ENCODE data around the gene CHST14. TPM values are rescaled to one million over a fixed set of nuclear protein-coding genes. Genes with fewer than 3 reads are reported as not detected.

Gene CHST14
- polyA plus RNA-seq, 1 of the 3 experiments (the other 2 are of a cell fraction), result 43.2 TPM

DNA sequence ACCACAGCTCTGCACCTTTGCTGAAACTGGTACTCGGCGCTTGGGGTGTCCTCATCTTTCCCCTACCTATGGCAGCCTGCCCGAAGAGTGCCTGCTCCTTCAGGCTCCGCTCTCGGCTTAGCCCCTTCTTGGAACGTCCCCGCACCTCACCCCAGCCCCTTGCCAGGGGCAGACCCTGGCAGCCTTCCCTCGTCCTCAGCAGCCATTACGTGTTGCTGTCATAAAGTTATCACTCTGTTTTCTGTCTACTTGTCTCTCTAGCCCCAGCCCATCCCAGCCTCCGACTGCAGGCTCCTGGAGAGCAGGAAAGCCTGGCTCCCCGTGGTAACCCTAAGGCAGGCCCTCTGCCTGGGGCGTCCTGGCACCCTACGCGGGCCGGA, 35.1 kb upstream of the CHST14 start:
- Histone ChIP-seq H3K79me2 (ENCODE audit: insufficient read depth) (no peaks in the 10 kb centered on the region), H3K9me2 (no peaks in the 10 kb centered on the region), H3K4me1 (ENCODE audit: control insufficient read depth in 1 of 2, insufficient read depth in 2 of 2, low read depth in 1 of 2, low read length in 1 of 2) (peaks cover 6 to 28% of the 10 kb centered on the region in 2 experiments; a peak in 2 of 4 replicates), H2AFZ (ENCODE audit: low read depth) (peak overlapping the region; percentile 63; the same call in 1 of the 2 replicates), H3K36me3 (replicated peaks in 1 of 2; ENCODE audit: control insufficient read depth in 1 of 2, insufficient read depth in 2 of 2, low read length in 1 of 2) (no peaks in the 10 kb centered on the region), H3K27me3 (ENCODE audit: insufficient read depth) (no peaks in the 10 kb centered on the region; the same call in none of the 2 replicates), H3F3A (replicated peaks; ENCODE audit: insufficient read depth) (no peaks in the 10 kb centered on the region), H3K27ac (ENCODE audit: low read depth in 2 of 2, low read length in 1 of 2) (no peak overlapping the region; a peak in 1 of 4 replicates), H3K9me3 (no peaks in the 10 kb centered on the region), H3K4me2 (peak overlapping the region; percentile 84), H3K9ac (0 out of 2 replicates have a peak overlapping the region, but pooled peaks have one; percentile 21), H4K20me1 (ENCODE audit: insufficient read depth) (no peaks in the 10 kb centered on the region), H3K4me3 (ENCODE audit: low read depth in 2 of 2, low read length in 1 of 2) (peak overlapping the region; percentile 48 to 54; a peak in 3 of 4 replicates)
- 0 out of 2 replicates have a peak, but pooled peaks have one; percentile 2 for TF ChIP-seq FOXJ3 (CRISPR knock-in tag; IDR thresholded peaks at IDR 0.05)
- no peak for TF ChIP-seq MXI1 (IDR thresholded peaks at IDR 0.05; ENCODE audit: low read depth, low read length)
- POLR2A ChIA-PET, result interaction anchor here (0.5 kb wide), 1 partner anchor 257 kb away, joined by 5 read pairs; no protein-coding TSS in a partner anchor
- whole genome bisulfite sequencing (ENCODE audit: low lambda C conversion rate), result 55% methylated on average over 15 of the region's 15 CpGs
- no peak for DNase-seq
- CTCF ChIA-PET, result interaction anchor here (0.8 to 2.3 kb wide), 6 partner anchors 14 to 157 kb away, joined by 3 to 10 read pairs (median 4); no protein-coding TSS in a partner anchor

DNA sequence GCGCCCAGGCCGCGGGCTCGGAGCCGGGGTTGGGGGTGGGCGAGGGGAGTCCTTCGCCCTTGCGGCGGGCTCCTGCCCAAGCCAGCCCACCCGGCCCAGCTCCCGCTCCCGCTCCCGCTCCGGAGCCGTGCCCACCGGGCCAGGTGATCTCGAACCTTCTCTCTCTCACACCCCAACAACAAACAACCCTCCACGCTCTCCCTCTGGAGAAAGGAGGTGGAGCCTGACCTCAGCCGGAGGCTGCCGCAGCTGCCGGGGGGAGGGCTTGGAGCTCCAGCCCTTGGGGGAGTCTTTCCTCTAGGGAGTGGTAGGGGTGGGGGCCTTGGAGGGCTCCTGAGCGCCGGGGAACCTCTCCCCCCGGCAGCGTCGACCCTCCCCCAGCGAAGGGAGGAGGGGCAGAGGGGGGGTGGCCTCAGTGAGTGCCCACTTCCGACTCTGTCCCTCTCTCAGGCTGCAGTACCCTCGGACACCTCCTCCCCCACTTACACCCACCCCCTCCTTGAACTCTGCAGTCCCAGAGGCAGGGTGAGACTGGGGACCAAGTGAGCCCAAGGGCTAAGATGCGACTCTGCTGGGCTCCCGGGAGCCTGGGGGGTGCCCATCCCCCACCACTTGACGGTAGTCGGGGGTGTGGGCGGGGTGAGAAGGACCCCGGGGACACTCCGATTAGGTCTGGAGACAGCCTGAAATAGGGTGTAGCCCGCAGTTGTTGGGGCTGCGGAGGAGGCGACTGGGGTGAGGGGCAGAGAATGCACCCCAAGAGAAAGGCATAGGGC, 34.5 kb upstream of the CHST14 start:
- no peaks in the 10 kb centered on the region; the same call in none of the 2 replicates for H3K27me3 ChIP-seq (ENCODE audit: insufficient read depth)
- peak overlapping the region in 1 of 2 experiments; percentile 28; a peak in 1 of 4 replicates for H3K27ac ChIP-seq (ENCODE audit: low read depth in 2 of 2, low read length in 1 of 2)
- H3F3A ChIP-seq (replicated peaks; ENCODE audit: insufficient read depth), result no peaks in the 10 kb centered on the region
- POLR2A ChIA-PET, result interaction anchor here (0.5 kb wide), 1 partner anchor 257 kb away, joined by 5 read pairs; no protein-coding TSS in a partner anchor
- peak overlapping the region; percentile 63; the same call in 1 of the 2 replicates for H2AFZ ChIP-seq (ENCODE audit: low read depth)
- H3K4me3 ChIP-seq (ENCODE audit: low read depth in 2 of 2, low read length in 1 of 2), result peak overlapping the region; percentile 48 to 54
- no peaks in the 10 kb centered on the region for H3K36me3 ChIP-seq (replicated peaks in 1 of 2; ENCODE audit: control insufficient read depth in 1 of 2, insufficient read depth in 2 of 2, low read length in 1 of 2)
- DNase-seq, result peak; percentile 82
- 19% methylated on average over 12 of the region's 39 CpGs for WGBS (ENCODE audit: low lambda C conversion rate)
- H3K9me2 ChIP-seq, result no peaks in the 10 kb centered on the region
- no peaks in the 10 kb centered on the region for H3K79me2 ChIP-seq (ENCODE audit: insufficient read depth)
- no peaks in the 10 kb centered on the region for H3K9me3 ChIP-seq
- H3K9ac ChIP-seq, result peak overlapping the region; percentile 21; the same call in 1 of the 2 replicates
- peak overlapping the region; percentile 84 for H3K4me2 ChIP-seq
- H4K20me1 ChIP-seq (ENCODE audit: insufficient read depth), result no peaks in the 10 kb centered on the region
- TF ChIP-seq RAD21 (IDR thresholded peaks at IDR 0.05; ENCODE audit: low read length) (no peak), YY1 (IDR thresholded peaks at IDR 0.05; ENCODE audit: low read depth) (no peak), SMC3 (IDR thresholded peaks at IDR 0.05; ENCODE audit: low read depth, low read length) (no peak), NRF1 (IDR thresholded peaks at IDR 0.05; ENCODE audit: low read depth, low read length) (no peak), RCOR1 (IDR thresholded peaks at IDR 0.05; ENCODE audit: low read length) (no peak), TAF1 (IDR thresholded peaks at IDR 0.05; ENCODE audit: borderline replicate concordance, low read depth, low read length) (no peak), GATA2 (CRISPR knock-in tag; IDR thresholded peaks at IDR 0.05) (no peak), TEAD4 (IDR thresholded peaks at IDR 0.05; ENCODE audit: borderline replicate concordance, insufficient read depth) (no peak), FOXJ3 (CRISPR knock-in tag; IDR thresholded peaks at IDR 0.05) (no peak), FOXM1 (IDR thresholded peaks at IDR 0.05; ENCODE audit: low read depth) (no peak), RXRA (IDR thresholded peaks at IDR 0.05; ENCODE audit: borderline replicate concordance, low read depth) (no peak), POLR2AphosphoS5 (IDR thresholded peaks at IDR 0.05; ENCODE audit: low read depth, low read length) (no peak), MXI1 (IDR thresholded peaks at IDR 0.05; ENCODE audit: low read depth, low read length) (no peak), GABPA (IDR thresholded peaks at IDR 0.05; ENCODE audit: low read depth) (no peak)
- TF ChIP-seq, protein P1, sequence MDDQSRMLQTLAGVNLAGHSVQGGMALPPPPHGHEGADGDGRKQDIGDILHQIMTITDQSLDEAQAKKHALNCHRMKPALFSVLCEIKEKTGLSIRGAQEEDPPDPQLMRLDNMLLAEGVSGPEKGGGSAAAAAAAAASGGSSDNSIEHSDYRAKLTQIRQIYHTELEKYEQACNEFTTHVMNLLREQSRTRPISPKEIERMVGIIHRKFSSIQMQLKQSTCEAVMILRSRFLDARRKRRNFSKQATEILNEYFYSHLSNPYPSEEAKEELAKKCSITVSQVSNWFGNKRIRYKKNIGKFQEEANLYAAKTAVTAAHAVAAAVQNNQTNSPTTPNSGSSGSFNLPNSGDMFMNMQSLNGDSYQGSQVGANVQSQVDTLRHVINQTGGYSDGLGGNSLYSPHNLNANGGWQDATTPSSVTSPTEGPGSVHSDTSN (IDR thresholded peaks at IDR 0.05), result no peak
- TF ChIP-seq, protein P2, sequence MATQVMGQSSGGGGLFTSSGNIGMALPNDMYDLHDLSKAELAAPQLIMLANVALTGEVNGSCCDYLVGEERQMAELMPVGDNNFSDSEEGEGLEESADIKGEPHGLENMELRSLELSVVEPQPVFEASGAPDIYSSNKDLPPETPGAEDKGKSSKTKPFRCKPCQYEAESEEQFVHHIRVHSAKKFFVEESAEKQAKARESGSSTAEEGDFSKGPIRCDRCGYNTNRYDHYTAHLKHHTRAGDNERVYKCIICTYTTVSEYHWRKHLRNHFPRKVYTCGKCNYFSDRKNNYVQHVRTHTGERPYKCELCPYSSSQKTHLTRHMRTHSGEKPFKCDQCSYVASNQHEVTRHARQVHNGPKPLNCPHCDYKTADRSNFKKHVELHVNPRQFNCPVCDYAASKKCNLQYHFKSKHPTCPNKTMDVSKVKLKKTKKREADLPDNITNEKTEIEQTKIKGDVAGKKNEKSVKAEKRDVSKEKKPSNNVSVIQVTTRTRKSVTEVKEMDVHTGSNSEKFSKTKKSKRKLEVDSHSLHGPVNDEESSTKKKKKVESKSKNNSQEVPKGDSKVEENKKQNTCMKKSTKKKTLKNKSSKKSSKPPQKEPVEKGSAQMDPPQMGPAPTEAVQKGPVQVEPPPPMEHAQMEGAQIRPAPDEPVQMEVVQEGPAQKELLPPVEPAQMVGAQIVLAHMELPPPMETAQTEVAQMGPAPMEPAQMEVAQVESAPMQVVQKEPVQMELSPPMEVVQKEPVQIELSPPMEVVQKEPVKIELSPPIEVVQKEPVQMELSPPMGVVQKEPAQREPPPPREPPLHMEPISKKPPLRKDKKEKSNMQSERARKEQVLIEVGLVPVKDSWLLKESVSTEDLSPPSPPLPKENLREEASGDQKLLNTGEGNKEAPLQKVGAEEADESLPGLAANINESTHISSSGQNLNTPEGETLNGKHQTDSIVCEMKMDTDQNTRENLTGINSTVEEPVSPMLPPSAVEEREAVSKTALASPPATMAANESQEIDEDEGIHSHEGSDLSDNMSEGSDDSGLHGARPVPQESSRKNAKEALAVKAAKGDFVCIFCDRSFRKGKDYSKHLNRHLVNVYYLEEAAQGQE (IDR thresholded peaks at IDR 0.05; ENCODE audit: low read depth, low read length), result no peak
- TF ChIP-seq, protein P3, sequence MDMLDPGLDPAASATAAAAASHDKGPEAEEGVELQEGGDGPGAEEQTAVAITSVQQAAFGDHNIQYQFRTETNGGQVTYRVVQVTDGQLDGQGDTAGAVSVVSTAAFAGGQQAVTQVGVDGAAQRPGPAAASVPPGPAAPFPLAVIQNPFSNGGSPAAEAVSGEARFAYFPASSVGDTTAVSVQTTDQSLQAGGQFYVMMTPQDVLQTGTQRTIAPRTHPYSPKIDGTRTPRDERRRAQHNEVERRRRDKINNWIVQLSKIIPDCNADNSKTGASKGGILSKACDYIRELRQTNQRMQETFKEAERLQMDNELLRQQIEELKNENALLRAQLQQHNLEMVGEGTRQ (IDR thresholded peaks at IDR 0.05; ENCODE audit: borderline replicate concordance, low read depth, low read length), result no peak
- TF ChIP-seq, protein P4, sequence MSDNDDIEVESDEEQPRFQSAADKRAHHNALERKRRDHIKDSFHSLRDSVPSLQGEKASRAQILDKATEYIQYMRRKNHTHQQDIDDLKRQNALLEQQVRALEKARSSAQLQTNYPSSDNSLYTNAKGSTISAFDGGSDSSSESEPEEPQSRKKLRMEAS (IDR thresholded peaks at IDR 0.05; ENCODE audit: low read depth), result no peak
- peaks cover 6 to 28% of the 10 kb centered on the region in 2 experiments; a peak in 2 of 4 replicates for H3K4me1 ChIP-seq (ENCODE audit: control insufficient read depth in 1 of 2, insufficient read depth in 2 of 2, low read depth in 1 of 2, low read length in 1 of 2)
- CTCF ChIA-PET, result interaction anchor here (0.8 to 2.3 kb wide), 6 partner anchors 13 to 158 kb away, joined by 3 to 10 read pairs (median 7); no protein-coding TSS in a partner anchor

All from SK-N-SH (cell line).